Endodermal cell (in vitro differentiated cells): ENCODE data around the gene CBLB. TPM values are rescaled to one million over a fixed set of nuclear protein-coding genes. Genes with fewer than 3 reads are reported as not detected.

Experiments
- DNase-seq: peaks from one replicate; pipeline ENCODE4 v3.0.0-alpha.2; 2017
- H3K27ac ChIP-seq: 2 replicates; pipeline ENCODE4 v1.5.1; 2013; ENCODE audit warnings: mild to moderate bottlenecking, low read depth, low read length, moderate library complexity
- H3K27me3 ChIP-seq: 2 replicates; pipeline ENCODE4 v1.6.1; 2013; ENCODE audit warnings: mild to moderate bottlenecking, low read length, moderate library complexity; ENCODE audit not compliant: insufficient read depth, control insufficient read depth, poor library complexity, severe bottlenecking
- H3K36me3 ChIP-seq: 2 replicates; pipeline ENCODE4 v1.7.0; 2013; ENCODE audit warnings: mild to moderate bottlenecking, low read length, moderate library complexity; ENCODE audit not compliant: control insufficient read depth, insufficient read depth
- H3K4me1 ChIP-seq: one replicate; pipeline ENCODE4 v1.7.0; 2013; ENCODE audit warnings: low read length; ENCODE audit not compliant: control insufficient read depth, insufficient read depth
- H3K4me3 ChIP-seq: 2 replicates; pipeline ENCODE4 v1.5.1; 2013; ENCODE audit warnings: mild to moderate bottlenecking, low read length, moderate library complexity
- H3K9ac ChIP-seq: 2 replicates; pipeline ENCODE4 v1.6.1; 2013; ENCODE audit warnings: mild to moderate bottlenecking, low read length, moderate library complexity; ENCODE audit not compliant: poor library complexity, severe bottlenecking; ENCODE audit errors: extremely low read depth
- H3K9me3 ChIP-seq: 2 replicates; pipeline ENCODE4 v1.6.1; 2013; ENCODE audit warnings: mild to moderate bottlenecking, low read length, moderate library complexity; ENCODE audit not compliant: control insufficient read depth
- H3K27ac Mint-ChIP-seq: 2 replicates; pipeline ENCODE4 v1.8.0; 2020; ENCODE audit warnings: mixed read lengths
- H3K27me3 Mint-ChIP-seq: 2 replicates; pipeline ENCODE4 v1.8.0; 2021; ENCODE audit warnings: mild to moderate bottlenecking, mixed read lengths; ENCODE audit not compliant: insufficient read depth
- H3K36me3 Mint-ChIP-seq: 2 replicates; pipeline ENCODE4 v1.8.0; 2020; ENCODE audit warnings: low read depth, mixed read lengths
- H3K4me1 Mint-ChIP-seq: 2 replicates; pipeline ENCODE4 v1.8.0; 2020; ENCODE audit warnings: mixed read lengths
- H3K4me3 Mint-ChIP-seq: 2 replicates; pipeline ENCODE4 v1.8.0; 2020; ENCODE audit warnings: mild to moderate bottlenecking, moderate library complexity, mixed read lengths
- H3K9me3 Mint-ChIP-seq: 2 replicates; pipeline ENCODE4 v1.8.0; 2020; ENCODE audit warnings: mild to moderate bottlenecking, mixed read lengths
- CTCF ChIP-seq: fragments of 200-600 bp; sonication (generic); conservative IDR thresholded peaks from 2 replicates; pipeline ENCODE4 v1.5.0; 2021; ENCODE audit warnings: antibody characterized with exemption, mild to moderate bottlenecking
- WGBS, 2 experiments: methylation state at CpG; one replicate each; pipeline versions ENCODE4 v1.1.5 to v1.1.7; 2013; ENCODE audit warnings: missing lambda C conversion rate in 2 of 2, mixed read lengths in 1 of 2; ENCODE audit not compliant: insufficient coverage in 1 of 2, insufficient read length in 1 of 2; 5-methylcytosine and 5-hydroxymethylcytosine counted together
- total RNA-seq, 2 donors: library from RNA; stranded (reverse); fragmentation: NEBNext Ultra II Directional in 1 of 2; extraction: Animal tissue kit (Norgen Biotek cat#: 25700) in 1 of 2; gene quantifications; 2 replicates in 1 of 2; 3 replicates in 1 of 2; pipeline ENCODE4 v1.2.1, GENCODE V29; 2021

CBLB gene
- total RNA-seq, 2 donors from 2014 or later, result 45.4 to 60.5 TPM

GRCh38 chr3:105793040-105793439 is 75.8 kb downstream of the CBLB start:
- H3K27me3 ChIP-seq, result peaks cover 30% of the 10 kb centered on the region
- Mint-ChIP-seq H3K9me3 (peaks cover 8% of the 10 kb centered on the region), H3K27me3 (no peaks in the 10 kb centered on the region), H3K4me1 (peaks cover 51% of the 10 kb centered on the region), H3K4me3 (no peak overlapping the region), H3K27ac (peak overlapping the region; percentile 13), H3K36me3 (peaks cover 16% of the 10 kb centered on the region)
- peaks cover 4% of the 10 kb centered on the region for H3K4me1 ChIP-seq
- H3K27ac ChIP-seq, result no peak overlapping the region
- 81 to 94% methylated on average over 2 of the region's 2 CpGs for WGBS, 2 experiments
- DNase-seq, result no peak
- no peak for TF ChIP-seq CTCF
- H3K36me3 ChIP-seq, result no peaks in the 10 kb centered on the region
- H3K9ac ChIP-seq, result no peak overlapping the region
- no peak overlapping the region for H3K4me3 ChIP-seq
- H3K9me3 ChIP-seq, result peaks cover 7% of the 10 kb centered on the region

GRCh38 chr3:105791919-105792786 is 76.7 kb downstream of the CBLB start:
- Histone ChIP-seq H3K4me1 (peaks cover 4% of the 10 kb centered on the region), H3K36me3 (no peaks in the 10 kb centered on the region), H3K9ac (no peak overlapping the region), H3K4me3 (no peak overlapping the region), H3K27ac (no peak overlapping the region), H3K27me3 (peaks cover 39% of the 10 kb centered on the region), H3K9me3 (peaks cover 7% of the 10 kb centered on the region)
- peaks cover 53% of the 10 kb centered on the region for H3K4me1 Mint-ChIP-seq
- no peak for DNase-seq
- H3K9me3 Mint-ChIP-seq, result peaks cover 8% of the 10 kb centered on the region
- TF ChIP-seq CTCF, result no peak
- 85 to 100% methylated on average over 1 to 6 of the region's 6 CpGs for WGBS, 2 experiments
- no peak overlapping the region for H3K4me3 Mint-ChIP-seq
- no peaks in the 10 kb centered on the region for H3K27me3 Mint-ChIP-seq
- peaks cover 14% of the 10 kb centered on the region for H3K36me3 Mint-ChIP-seq
- H3K27ac Mint-ChIP-seq, result no peak overlapping the region

DNA sequence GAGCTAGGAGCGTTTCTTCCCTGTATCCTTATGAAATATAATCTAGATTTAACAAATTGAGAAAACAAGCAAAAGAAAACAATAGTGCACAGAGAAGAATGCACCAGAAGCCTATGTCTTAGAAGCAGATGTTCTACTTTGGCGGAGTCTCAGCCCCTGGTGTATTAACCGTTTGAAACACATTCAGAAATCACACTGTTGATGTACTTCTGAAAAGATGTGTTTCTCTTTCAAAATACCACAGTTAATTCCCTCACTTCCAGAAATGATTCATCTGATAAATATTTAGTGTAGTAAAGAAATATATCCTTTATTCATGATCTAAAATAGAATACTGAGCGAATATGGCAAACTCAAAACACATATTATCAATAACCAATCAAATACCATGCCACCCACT is 77.7 kb downstream of the CBLB start:
- no peak for TF ChIP-seq CTCF
- Histone ChIP-seq H3K9ac (no peak overlapping the region), H3K27me3 (peaks cover 46% of the 10 kb centered on the region), H3K27ac (no peak overlapping the region), H3K36me3 (no peaks in the 10 kb centered on the region), H3K4me3 (no peak overlapping the region), H3K9me3 (peaks cover 2% of the 10 kb centered on the region), H3K4me1 (peaks cover 4% of the 10 kb centered on the region)
- Mint-ChIP-seq H3K4me1 (peaks cover 57% of the 10 kb centered on the region), H3K4me3 (no peak overlapping the region), H3K27me3 (no peaks in the 10 kb centered on the region), H3K9me3 (peaks cover 3% of the 10 kb centered on the region), H3K36me3 (peaks cover 5% of the 10 kb centered on the region), H3K27ac (no peak overlapping the region)
- DNase-seq, result no peak
- WGBS, 2 experiments, result 86 to 88% methylated on average over 1 to 3 of the region's 4 CpGs
